Sciatic nerve (tissue), 2 donors: ENCODE results near the gene LBX1. TPM values are rescaled to one million over a fixed set of nuclear protein-coding genes. Genes with fewer than 3 reads are reported as not detected.

ENCODE experiments used
- ATAC-seq: fragments of 200-7000 bp; cut with Tn5 transposase; one replicate; pipeline ENCODE4 v1.9.1; 2020; ENCODE audit warnings: mild to moderate bottlenecking, moderate library complexity
- DNase-seq: peaks from one replicate; pipeline ENCODE4 v3.0.0-alpha.2; 2020; ENCODE audit warnings: low spot score
- intact Hi-C: fragments of 100-400 bp; cut with DNase I; formaldehyde crosslinking; loops from one replicate; pipeline ENCODE4 v1.14.2; 2022
- total RNA-seq: library from RNA; stranded (reverse); fragmentation: NEBNext Ultra II Directional; extraction: Animal tissue kit (Norgen Biotek cat#: 25700); gene quantifications from one replicate; pipeline ENCODE4 v1.2.1, GENCODE V29; 2021
- donor health status: DM: no; HTN: no; CAD: no.
- donor health status: DM: no; HTN: no; CAD: no.

The LBX1 gene
- total RNA-seq, 1 donor from 2014 or later: not detected

DNA sequence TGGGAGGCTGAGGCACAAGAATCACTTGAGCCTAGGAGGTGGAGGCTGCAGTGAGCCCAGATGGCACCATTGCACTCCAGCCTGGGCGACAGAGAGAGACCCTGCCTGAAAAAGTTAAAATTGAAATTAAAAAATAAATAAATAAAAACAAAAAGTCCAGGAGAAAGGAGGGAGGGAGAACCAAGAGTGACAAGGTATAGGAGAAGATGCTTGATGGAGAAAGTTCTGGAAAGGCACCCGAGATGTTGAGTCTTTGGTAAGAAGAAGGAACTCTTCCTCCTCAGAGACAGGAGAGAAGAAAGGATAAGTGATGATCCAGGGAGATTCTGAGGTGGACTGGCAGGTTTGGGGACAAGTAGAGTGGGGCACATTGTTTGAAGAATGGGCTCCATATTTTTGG is 17.4 kb upstream of the LBX1 start:
- ATAC-seq (no peak), DNase-seq (no peak)
- intact Hi-C loops: no loop called here

DNA sequence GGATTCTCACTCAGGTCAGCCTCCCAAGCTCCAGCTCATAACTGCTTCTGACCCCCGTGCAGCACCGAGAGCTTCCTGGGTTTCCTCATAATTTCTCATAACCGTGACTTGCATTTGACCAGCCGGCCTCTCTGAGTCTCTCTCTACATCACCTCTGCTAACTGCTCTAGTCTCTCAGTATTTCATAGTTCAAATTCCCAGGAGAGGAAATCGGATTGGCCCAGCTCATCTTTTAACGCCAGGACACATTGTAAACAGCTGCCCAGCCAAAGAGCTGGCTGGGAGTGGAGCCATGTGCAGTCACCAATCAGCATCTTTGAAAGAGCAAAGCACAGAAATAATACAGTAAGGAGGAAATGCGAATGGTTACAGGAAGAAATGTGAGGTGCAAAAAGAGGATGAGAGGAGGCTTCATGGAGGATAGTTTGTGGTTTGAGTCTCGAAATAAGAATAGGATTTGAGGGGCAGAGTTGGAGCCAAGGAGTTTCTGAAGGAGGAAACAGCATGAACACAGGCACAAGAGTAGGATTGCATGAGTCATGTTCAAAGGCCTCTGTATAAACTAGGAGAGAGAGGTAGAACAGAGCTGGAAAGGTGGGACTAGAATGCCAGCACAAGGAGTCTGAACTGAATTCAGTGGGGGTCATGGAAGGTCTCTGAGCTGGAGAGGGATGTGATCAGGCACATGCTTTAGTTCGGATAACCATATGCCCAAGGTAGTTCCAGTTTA is 15.2 kb upstream of the LBX1 start:
- intact Hi-C loops: no loop called here
- ATAC-seq: no peak
- DNase-seq: no peak

DNA sequence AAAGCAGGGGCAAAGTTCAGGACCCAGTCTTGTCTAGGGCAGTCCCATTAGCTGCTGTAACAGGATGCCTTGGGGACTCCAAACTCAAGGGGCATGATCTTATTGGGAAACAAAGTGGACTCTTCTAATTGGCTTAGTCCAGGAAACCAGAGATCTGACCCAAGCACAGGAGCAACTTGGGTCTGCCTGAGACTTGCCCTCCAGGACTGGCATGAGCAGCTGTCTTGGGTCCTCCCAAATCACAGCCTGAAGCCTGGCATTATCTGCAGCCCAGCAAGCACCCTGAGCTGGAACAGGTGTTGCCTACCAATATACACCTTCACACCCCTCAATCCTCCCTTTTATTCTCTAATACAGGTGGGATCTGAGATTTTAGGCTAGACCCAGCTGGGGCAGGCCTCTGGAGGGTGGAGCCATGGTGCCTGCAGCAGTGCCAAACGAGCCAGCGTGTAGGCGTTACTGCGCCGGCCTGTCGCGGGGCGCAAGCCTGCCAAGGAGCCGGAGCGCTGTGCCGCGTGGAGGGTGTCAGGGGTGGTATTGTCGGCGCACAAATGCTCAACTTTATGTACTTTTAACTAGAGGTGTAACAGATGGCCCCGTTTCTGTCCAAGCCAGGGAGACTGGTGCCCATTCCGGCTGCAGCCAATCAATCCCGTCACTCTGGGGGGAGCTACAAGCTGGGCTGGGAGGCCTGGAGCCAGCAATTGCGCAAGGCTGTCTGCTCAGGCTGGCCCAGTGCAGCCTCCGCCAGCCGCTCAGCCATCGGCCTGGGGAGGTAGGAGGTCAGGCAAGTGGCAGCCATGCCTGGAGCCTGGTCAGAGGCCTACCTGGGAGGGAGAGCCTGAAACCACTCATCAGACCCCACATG is 12.8 kb upstream of the LBX1 start:
- intact Hi-C loops: no loop called here
- DNase-seq (no peak), ATAC-seq (peak; percentile 75)

DNA sequence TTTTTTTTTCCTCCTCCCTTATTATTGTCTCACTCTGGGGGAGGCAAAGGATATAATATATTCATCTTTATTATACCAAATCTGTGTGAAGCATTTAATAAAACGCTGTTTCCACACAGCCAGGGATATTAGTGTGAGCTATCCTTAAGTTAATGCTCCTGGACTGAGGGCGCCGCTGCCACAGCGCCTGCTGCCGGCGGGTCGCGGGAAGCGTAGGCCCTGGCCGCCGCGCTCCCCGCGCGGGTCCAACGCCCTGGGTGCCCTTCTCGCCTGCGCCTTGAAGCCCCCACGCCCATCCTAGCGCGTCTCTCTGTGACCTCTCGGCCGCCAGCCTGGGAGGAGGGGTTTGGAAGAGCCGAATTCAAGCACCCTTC is 9.5 kb upstream of the LBX1 start:
- intact Hi-C loops: no loop called here
- ATAC-seq (no peak), DNase-seq (no peak)

DNA sequence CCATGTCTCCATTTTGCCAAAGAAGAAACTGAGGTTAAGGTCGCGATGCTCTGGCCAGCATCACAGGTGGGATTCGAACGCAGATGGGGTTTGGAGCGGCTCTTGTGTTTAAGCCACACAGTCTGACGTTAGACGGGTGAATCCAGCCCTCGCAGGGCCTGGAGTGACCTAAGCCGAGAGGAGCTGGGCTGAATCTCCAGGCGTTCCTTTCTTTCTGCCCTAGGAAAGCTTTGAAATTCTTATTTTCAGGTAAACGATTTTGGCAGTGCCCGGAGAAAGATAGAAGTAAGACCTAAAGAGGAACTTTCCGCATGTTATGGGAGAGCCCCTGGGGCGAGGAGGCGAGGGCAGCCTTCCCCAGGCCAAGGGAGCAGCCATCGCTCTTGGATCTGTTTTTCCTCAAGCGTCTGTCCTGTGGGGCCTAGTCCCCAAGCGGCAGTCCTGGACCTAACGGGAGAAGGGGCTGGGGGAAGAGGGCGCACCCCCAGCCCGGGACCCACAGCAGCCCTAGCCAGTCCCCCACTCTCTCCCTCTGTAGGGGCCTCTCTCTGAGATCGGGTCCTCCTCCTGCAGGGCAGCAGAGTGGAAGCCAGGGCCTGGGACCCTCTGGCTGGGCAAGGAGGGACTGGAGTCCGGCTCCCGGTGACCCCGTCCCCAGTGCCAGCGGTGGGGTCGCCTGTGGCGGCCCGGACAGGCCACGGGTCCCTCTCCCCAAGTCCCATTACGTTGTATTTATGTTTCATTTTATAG is 8.9 kb upstream of the LBX1 start:
- intact Hi-C loops: no loop called here
- ATAC-seq: no peak
- no peak for DNase-seq

DNA sequence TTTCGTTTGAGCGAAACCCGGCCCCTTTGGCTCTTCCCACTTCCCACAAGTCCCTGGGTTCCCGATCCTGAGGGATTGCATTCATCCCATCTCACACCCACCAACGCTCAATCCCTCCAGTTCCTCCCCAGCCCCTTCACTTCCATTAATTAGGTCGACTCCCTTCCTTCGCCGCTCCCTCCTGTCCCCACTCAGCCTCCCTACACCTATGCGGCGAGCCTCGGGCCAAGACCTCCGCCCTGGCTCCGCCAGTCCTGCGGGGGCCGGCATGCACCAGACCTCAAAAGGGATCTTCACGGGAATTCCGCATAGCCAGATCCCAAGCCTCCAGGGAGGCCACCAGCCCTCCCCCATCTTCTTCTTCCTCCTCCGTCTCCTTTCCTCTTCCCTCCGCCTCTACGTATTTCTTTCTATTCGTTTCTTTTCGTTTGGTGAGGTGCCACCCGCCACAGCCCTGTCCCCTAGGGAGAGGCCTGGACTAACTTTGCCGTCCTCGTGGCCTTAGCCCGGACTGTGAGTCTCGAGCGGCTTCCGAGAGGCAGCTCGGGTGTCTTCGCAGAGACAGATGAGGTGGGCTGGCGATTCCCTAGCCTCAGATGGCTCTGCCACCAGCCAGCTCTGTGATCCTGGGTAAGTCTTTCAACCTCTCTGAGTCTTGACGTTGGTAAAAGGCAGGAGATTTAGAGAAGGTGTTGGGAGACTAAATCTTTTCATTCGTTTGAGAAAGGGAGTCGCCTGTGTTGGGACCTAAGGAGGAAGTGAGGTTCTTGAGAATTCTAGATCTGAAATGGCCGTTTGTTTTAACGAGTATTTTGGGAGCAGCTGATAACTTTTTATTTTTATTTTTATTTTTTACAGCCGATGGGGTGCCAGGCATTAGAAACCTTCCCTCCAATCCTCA is 8.1 kb upstream of the LBX1 start:
- ATAC-seq: peak; percentile 33

DNA sequence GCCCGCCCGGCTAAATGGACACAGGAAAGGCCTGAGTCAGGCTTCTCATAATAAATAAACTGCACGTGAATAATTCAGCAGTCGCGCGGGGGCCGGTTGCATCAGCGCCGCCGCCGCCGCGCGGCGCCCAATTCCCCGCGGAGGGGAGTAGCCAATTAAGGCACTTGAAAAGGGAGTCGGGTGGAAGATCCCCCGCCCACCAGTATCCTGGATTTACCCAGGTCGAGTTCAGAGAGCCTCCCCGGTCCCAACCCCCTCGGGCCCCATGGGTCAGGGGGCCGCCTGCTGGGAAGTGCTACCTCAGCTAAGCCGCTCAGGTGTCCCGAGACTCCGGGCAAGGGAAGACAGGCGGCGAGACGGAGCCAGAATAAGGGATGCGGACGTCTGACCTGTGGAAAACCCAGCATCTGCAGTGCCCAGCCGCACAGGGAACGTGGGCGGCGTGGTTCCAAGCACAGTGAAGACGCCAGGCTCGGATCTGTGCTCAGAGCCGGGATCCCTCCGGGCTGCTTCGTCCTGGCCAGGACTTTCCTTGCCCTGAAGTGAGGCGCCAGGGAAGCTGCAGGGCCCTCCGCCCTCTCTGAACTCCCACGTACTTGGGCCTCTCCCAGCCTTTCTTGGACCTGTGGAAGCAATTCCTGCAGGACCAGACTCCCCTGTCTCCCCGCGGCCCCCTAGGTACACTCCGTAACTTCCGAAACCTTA is 7.3 kb upstream of the LBX1 start:
- intact Hi-C loops: no loop called here
- DNase-seq (no peak), ATAC-seq (peak; percentile 30)

More for the DNA sequence above, 8.1 kb upstream of the LBX1 start:
- intact Hi-C loops: no loop called here
- no peak for DNase-seq

DNA sequence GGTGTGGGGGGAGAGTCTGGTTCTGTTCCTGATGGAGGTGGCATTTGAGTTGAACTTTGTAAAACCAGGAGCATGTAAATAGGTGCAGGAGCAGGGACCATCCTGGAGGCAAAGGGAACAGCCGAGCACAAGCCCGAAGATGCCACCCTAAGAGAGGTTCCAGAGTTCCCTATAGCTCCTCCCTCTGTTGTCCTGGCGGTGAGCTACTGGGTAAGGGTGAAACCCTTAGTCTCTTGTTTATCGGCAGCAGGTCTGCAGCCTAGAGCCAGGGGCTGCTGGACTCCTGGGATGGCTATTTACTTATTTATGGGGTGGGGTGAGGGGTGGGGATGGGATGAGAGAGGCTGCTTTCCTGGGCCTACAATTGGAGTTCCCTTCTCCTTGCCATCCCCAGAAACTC is 6.5 kb upstream of the LBX1 start:
- intact Hi-C loops: no loop called here
- no peak for DNase-seq
- no peak for ATAC-seq

DNA sequence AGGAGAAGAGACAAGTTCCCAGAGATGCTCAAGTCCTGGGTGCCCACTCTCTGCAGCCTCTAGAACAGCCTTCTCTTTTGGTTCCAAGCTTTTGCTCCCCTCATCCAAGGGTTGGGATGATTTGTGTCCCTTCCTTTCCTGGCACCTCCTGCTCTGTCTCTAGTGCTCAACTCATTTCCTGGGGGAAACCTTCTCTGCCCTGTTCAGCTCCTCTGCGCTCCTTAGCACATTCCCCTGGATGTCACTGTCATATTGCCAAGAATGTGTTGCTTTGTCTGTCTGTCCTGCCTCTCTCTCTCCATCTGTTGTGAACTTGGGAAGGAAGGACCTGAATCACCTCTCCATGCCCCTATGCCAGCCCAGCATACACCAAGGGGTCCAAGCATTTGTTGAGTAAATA is 5.1 kb upstream of the LBX1 start:
- intact Hi-C loops: no loop called here
- no peak for DNase-seq
- ATAC-seq: no peak

DNA sequence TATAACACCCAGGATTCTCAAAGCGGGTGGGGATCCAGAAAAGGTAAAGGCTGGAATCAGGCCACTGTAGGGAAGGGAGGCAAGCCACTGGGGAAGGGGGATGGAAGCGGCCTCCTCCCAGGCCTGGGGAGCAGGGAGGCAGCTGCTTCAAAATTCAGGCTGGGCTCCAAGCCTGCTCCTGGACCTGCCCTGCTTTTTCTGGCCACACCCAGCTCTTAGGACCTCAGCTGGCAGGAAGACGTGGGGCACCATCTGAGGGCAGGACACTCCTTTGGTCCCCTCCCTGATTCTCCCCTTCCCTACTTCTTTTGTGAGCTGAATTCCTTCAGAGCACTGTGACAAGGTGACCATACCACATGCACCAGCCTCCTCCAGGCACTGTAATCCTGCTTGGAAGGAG is 4.6 kb upstream of the LBX1 start:
- intact Hi-C loops: no loop called here
- no peak for ATAC-seq

DNA sequence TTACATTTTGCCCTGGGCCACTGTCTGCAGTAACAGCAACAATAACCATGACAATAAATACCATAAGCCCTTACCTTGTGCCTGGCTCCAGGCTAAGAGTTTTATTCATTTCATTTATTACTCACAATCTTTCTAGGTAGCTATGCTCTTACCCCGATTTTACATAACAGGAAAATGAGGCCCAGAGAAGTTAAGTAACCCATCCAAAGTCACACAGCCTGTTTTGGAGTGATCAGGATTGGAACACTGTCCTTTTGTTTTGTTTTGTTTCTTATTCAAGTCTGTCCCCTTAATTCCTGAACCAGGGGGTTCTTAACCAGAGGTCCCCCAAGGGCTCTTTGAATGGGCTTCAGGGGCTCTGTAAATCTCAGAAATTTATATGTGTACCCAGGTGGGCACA is 4.2 kb upstream of the LBX1 start:
- ATAC-seq (no peak), DNase-seq (no peak)
- intact Hi-C loops: no loop called here

More for the DNA sequence above, 4.6 kb upstream of the LBX1 start:
- DNase-seq: no peak

DNA sequence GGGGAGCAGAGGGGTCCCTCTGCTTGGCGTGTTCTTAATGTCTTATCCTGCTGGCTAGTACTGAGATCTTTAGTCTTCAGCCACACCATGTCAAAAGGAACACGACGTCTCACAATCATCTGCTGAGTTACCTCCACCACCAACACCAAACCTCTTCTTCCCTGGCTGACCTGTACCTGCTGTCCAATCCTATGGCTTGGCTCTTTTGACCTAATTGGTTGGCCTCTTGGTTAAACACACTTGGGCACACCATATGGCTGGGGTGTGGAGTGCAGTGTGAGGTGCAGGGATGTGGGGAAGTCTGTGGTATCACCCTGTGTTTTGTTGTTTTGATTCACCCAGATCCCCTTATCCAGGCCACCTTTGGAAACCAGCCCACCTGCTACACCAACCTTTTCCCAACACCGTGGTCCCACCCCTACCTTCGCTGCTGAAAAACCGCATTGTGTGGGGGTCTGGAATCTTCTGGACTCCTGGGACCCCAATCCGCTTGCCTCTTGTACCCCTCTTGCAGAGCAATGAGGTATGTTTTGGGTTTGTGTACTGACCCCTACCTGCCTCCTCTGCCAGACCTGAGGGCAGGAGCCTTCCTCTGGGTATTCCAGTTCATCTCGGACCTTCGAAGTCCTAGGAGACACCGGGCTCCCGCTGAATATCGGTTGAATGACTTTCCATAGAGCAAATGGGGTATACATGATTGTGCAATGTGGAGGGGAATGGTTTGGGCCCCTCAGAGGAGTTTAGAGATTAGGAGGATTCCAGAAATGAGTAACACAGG is 2.8 kb upstream of the LBX1 start:
- intact Hi-C loops: no loop called here
- ATAC-seq: no peak

DNA sequence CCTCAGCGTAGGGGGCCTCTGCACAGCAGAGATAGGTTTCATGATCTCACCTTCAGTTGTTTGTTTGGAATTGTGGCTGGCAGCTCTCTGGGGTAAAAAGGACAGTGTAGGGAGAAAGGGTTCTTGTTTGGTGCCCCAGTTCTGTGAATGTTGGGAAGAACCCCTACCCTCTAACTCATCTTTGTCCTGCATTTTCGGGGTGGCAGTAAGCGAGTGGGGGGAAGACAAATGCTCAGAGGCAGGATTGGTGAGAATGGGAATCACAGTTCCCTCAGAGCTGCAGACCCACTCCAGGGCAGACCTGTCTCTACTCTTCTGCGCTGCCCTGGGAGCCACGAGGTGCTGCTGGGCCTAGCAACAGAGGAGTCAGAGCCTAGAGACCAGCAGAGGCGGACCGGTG is 1.8 kb upstream of the LBX1 start:
- no peak for DNase-seq
- intact Hi-C loops: no loop called here
- ATAC-seq: no peak

More for the DNA sequence above, 2.8 kb upstream of the LBX1 start:
- DNase-seq: no peak

DNA sequence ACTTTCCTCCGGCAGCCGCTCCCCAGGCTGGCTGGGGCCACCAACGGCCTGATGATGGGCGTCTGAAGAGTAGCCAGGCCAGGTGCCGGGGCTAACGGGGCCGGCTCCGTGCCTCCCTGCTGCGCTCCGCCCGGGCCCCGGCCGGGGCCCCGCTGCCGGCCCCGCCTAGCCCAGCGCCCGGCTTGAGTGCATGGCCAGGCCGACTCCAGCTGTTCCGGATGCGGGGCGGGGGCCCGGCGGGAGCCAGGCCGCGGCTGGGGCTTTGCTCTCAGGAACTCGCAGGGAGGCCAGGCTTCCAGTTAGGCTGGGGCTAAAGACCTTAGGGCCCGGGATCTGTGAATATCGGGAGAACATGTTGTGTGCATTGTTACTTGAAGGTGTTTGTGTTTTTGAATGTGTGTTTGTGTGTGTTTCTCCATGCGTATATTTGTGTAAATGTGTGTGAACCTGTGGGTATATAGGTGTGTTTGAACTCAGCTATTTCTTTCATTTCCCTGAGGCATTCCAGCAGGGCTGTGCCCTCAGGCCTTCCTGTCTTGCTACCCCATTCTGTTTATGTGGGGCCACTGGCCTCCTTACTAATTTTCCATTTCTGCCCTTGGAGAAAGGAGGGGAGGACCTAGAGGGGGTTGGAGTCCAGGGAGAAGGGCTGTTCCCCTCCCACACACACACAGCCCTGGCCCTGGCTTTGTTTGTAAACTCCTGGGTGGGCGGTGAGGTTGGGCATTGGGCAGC is 1.1 kb upstream of the LBX1 start:
- ATAC-seq: no peak
- intact Hi-C loops: no loop called here
- DNase-seq: no peak

DNA sequence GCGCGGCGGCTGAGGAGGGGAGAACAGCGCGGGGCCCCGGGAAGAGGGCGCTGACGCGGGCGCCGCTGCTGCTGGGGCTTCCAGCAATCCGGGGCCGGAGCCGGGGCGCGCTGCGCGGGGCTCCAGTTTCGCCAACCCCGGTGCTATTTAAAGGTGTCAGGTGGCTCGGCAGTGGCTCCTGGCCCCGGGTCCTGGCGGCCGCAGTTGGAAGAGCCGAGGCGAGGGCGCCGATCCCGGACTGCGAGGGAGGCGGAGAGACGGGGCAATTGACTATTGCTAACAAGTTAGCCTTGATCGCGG is 347 bp downstream of the LBX1 start:
- intact Hi-C loops: no loop called here
- no peak for DNase-seq
- ATAC-seq: no peak

DNA sequence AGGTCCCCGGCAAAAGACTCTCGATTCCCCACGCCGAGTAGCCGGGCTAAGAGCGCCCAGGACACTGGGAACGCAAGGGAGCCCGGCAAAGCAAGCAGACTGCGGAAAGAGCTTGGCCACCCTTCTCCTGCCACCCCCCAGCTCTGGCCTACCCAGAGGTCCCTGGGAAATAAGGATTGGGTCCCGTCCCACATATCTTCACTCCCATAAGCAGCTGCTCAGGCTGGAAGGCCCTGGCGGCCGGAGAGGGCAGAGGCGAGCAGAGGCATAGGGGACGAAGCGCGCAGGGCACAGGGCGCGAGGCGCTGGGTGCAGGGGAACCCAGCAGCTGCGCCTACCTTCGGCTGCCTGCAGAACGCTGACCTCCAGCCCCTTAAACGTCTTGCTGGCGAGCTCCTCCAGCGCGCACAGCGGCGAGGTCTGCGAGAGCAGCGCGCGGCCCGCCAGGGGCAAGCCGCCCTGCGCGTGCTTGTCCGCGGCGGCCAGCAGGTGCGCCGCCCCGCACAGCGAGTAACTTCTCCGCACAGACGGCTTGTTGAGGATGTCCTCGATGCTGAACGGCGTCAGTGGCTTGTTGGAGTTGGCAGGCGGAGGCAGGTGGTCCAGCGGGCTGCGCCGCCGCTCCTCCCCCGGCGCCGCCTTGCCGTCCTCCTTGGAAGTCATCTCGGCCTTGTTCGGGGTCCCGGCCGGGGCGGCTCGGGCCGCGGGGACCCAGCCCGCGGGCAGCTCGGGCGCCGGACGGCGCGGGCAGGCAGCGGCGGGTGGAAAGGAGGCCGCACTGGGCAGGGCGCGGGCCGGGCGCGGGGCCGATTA is 904 bp downstream of the LBX1 start:
- DNase-seq: no peak
- intact Hi-C loops: no loop called here
- no peak for ATAC-seq
